Osteoblast (primary cell): ENCODE data around the gene PDZK1IP1. TPM values are rescaled to one million over a fixed set of nuclear protein-coding genes. Genes with fewer than 3 reads are reported as not detected.
A peak's percentile ranks its signal among the peaks of the same experiment; 100 is the strongest.

Source experiments
- DNase-seq: peaks from one replicate; pipeline ENCODE4 v3.0.0; 2011; ENCODE audit warnings: low spot score, mixed read lengths; ENCODE audit not compliant: insufficient read length; ENCODE audit errors: missing footprints
- H2AFZ ChIP-seq: 2 replicates; pipeline ENCODE4 v1.6.0; 2011; ENCODE audit warnings: mild to moderate bottlenecking, low read length
- H3K27ac ChIP-seq: 2 replicates; pipeline ENCODE4 v1.5.1; 2011; ENCODE audit warnings: mild to moderate bottlenecking, low read depth, low read length, moderate library complexity
- H3K27me3 ChIP-seq: 2 replicates; pipeline ENCODE4 v1.6.0; 2012; ENCODE audit warnings: mild to moderate bottlenecking, control low read depth, inconsistent platforms, low read length, moderate library complexity; ENCODE audit not compliant: insufficient read depth
- H3K36me3 ChIP-seq: 2 replicates; pipeline ENCODE4 v1.5.1; 2011; ENCODE audit warnings: mild to moderate bottlenecking, low read length, control low read depth, moderate library complexity; ENCODE audit not compliant: insufficient read depth
- H3K4me1 ChIP-seq: 2 replicates; pipeline ENCODE4 v1.5.1; 2011; ENCODE audit warnings: mild to moderate bottlenecking, low read length, control low read depth, moderate library complexity; ENCODE audit not compliant: insufficient read depth
- H3K4me2 ChIP-seq: 2 replicates; pipeline ENCODE4 v1.6.0; 2011; ENCODE audit warnings: mild to moderate bottlenecking, low read length; ENCODE audit not compliant: insufficient read depth
- H3K4me3 ChIP-seq: fragments of 200-600 bp; sonication (generic); 3 replicates; pipeline ENCODE4 v1.5.1; 2012; ENCODE audit warnings: mild to moderate bottlenecking, low read length, inconsistent platforms; ENCODE audit not compliant: insufficient read depth
- H3K79me2 ChIP-seq: 2 replicates; pipeline ENCODE4 v1.6.0; 2012; ENCODE audit warnings: mild to moderate bottlenecking, low read length, control low read depth, inconsistent platforms; ENCODE audit not compliant: insufficient read depth
- H3K9me3 ChIP-seq: 2 replicates; pipeline ENCODE4 v1.5.1; 2011; ENCODE audit warnings: low read depth, low read length, control low read depth
- H4K20me1 ChIP-seq: 2 replicates; pipeline ENCODE4 v1.6.0; 2012; ENCODE audit warnings: mild to moderate bottlenecking, low read length, control low read depth; ENCODE audit not compliant: insufficient read depth
- CTCF ChIP-seq: IDR thresholded peaks from 2 replicates; pipeline ENCODE4 v1.5.1; 2011; ENCODE audit warnings: mild to moderate bottlenecking, low read depth, low read length, moderate library complexity; ENCODE audit errors: extremely low read depth
- total RNA-seq: library from RNA; depleted of rRNA; stranded (reverse); fragments of >200 nt; gene quantifications from 2 replicates; pipeline ENCODE4 v1.2.3, GENCODE V29; 2012

PDZK1IP1 gene
- total RNA-seq, 1 donor: not detected

GRCh38 chr1:47191940-47192457 is 2.2 kb upstream of the PDZK1IP1 start:
- H3K36me3 ChIP-seq: no peaks in the 10 kb centered on the region
- no peak for DNase-seq
- H3K4me3 ChIP-seq: no peak overlapping the region
- no peaks in the 10 kb centered on the region for H3K79me2 ChIP-seq
- H3K9me3 ChIP-seq: no peaks in the 10 kb centered on the region
- H3K4me2 ChIP-seq: no peak overlapping the region
- no peak overlapping the region for H2AFZ ChIP-seq
- no peak overlapping the region for H3K27ac ChIP-seq
- H3K27me3 ChIP-seq: no peaks in the 10 kb centered on the region
- no peak for TF ChIP-seq CTCF
- H4K20me1 ChIP-seq: no peaks in the 10 kb centered on the region
- peaks cover 8% of the 10 kb centered on the region for H3K4me1 ChIP-seq

GRCh38 chr1:47190857-47191256 is 1.0 kb upstream of the PDZK1IP1 start:
- no peak overlapping the region for H3K4me3 ChIP-seq
- H3K4me2 ChIP-seq: peak overlapping the region; percentile 51
- TF ChIP-seq CTCF: no peak
- peaks cover 8% of the 10 kb centered on the region for H3K4me1 ChIP-seq
- H4K20me1 ChIP-seq: no peaks in the 10 kb centered on the region
- DNase-seq: no peak
- H3K27ac ChIP-seq: no peak overlapping the region
- no peak overlapping the region for H2AFZ ChIP-seq
- no peaks in the 10 kb centered on the region for H3K9me3 ChIP-seq
- H3K79me2 ChIP-seq: no peaks in the 10 kb centered on the region
- no peaks in the 10 kb centered on the region for H3K36me3 ChIP-seq
- no peaks in the 10 kb centered on the region for H3K27me3 ChIP-seq

- TF ChIP-seq CTCF: no peak
- H2AFZ ChIP-seq: peak overlapping the region; percentile 61
- H3K27me3 ChIP-seq: no peaks in the 10 kb centered on the region
- no peak overlapping the region for H3K27ac ChIP-seq
- H3K4me3 ChIP-seq: no peak overlapping the region
- H3K9me3 ChIP-seq: no peaks in the 10 kb centered on the region
- no peaks in the 10 kb centered on the region for H3K79me2 ChIP-seq
- peak overlapping the region; percentile 51 for H3K4me2 ChIP-seq
- H4K20me1 ChIP-seq: no peaks in the 10 kb centered on the region
- DNase-seq: no peak
- H3K36me3 ChIP-seq: no peaks in the 10 kb centered on the region
- H3K4me1 ChIP-seq: peaks cover 8% of the 10 kb centered on the region
These were observed 646 bp upstream of the PDZK1IP1 start for GRCh38 chr1:47190509-47190855.

GRCh38 chr1:47188791-47189785 is 748 bp downstream of the PDZK1IP1 start:
- Histone ChIP-seq H3K27ac (no peak overlapping the region), H4K20me1 (no peaks in the 10 kb centered on the region), H3K27me3 (no peaks in the 10 kb centered on the region), H3K4me3 (no peak overlapping the region), H3K79me2 (no peaks in the 10 kb centered on the region), H2AFZ (no peak overlapping the region), H3K4me2 (no peak overlapping the region), H3K9me3 (no peaks in the 10 kb centered on the region), H3K4me1 (peaks cover 8% of the 10 kb centered on the region), H3K36me3 (no peaks in the 10 kb centered on the region)
- no peak for DNase-seq
- TF ChIP-seq CTCF: no peak
